Neural cell (in vitro differentiated cells): ENCODE results near the gene LZTS3. TPM values are rescaled to one million over a fixed set of nuclear protein-coding genes. Genes with fewer than 3 reads are reported as not detected.

ENCODE experiments used
- H2AFZ ChIP-seq: fragments of 200-600, 300-800 bp; sonication (generic), shearing (Covaris generic); 2 replicates; pipeline ENCODE4 v1.6.0; 2014; ENCODE audit warnings: low read depth, mild to moderate bottlenecking, antibody characterized with exemption, low read length, moderate library complexity
- H3F3A ChIP-seq: fragments of 200-600 bp; shearing (Covaris generic); 2 replicates; pipeline ENCODE4 v1.6.1; 2016; ENCODE audit warnings: mild to moderate bottlenecking, moderate library complexity, mixed read lengths, antibody characterized with exemption, low read length; ENCODE audit not compliant: insufficient read depth, poor library complexity, severe bottlenecking
- H3K27ac ChIP-seq: fragments of 200-600, 300-800 bp; sonication (generic), shearing (Covaris generic); 2 replicates; pipeline ENCODE4 v1.5.1; 2014; ENCODE audit warnings: mild to moderate bottlenecking, low read length, moderate library complexity
- H3K27me3 ChIP-seq: fragments of 300-800, 200-600 bp; sonication (generic), shearing (Covaris generic); 2 replicates; pipeline ENCODE4 v1.6.0; 2014; ENCODE audit warnings: mild to moderate bottlenecking, low read depth, low read length, moderate library complexity; ENCODE audit not compliant: insufficient read depth
- H3K36me3 ChIP-seq: fragments of 300-800, 200-600 bp; sonication (generic), shearing (Covaris generic); 2 replicates; pipeline ENCODE4 v1.5.1; 2014; ENCODE audit warnings: mild to moderate bottlenecking, antibody characterized with exemption, low read length, moderate library complexity; ENCODE audit not compliant: insufficient read depth
- H3K4me2 ChIP-seq: fragments of 300-800, 200-600 bp; sonication (generic), shearing (Covaris generic); 2 replicates; pipeline ENCODE4 v1.6.0; 2014; ENCODE audit warnings: mild to moderate bottlenecking, low read length
- H3K4me3 ChIP-seq: fragments of 300-800, 200-600 bp; sonication (generic), shearing (Covaris generic); 2 replicates; pipeline ENCODE4 v1.5.1; 2014; ENCODE audit warnings: mild to moderate bottlenecking, low read length, moderate library complexity
- H3K79me2 ChIP-seq: fragments of 200-600 bp; shearing (Covaris generic); replicated peaks from 2 replicates; pipeline ENCODE4 v1.6.0; 2014; ENCODE audit warnings: mild to moderate bottlenecking, low read length, moderate library complexity; ENCODE audit not compliant: insufficient read depth
- H3K9ac ChIP-seq: fragments of 300-800, 200-600 bp; sonication (generic), shearing (Covaris generic); 2 replicates; pipeline ENCODE4 v1.6.1; 2016; ENCODE audit warnings: mild to moderate bottlenecking, low read length, mixed read lengths
- H3K9me2 ChIP-seq: fragments of 200-600 bp; shearing (Covaris generic); 2 replicates; pipeline ENCODE4 v1.6.1; 2016; ENCODE audit warnings: mild to moderate bottlenecking, low read length, mixed read lengths; ENCODE audit not compliant: insufficient read depth
- H3K9me3 ChIP-seq: fragments of 200-600, 300-800 bp; sonication (generic), shearing (Covaris generic); 2 replicates; pipeline ENCODE4 v1.6.1; 2016; ENCODE audit warnings: mild to moderate bottlenecking, mixed run types, low read length, moderate library complexity, mixed read lengths
- H4K20me1 ChIP-seq: fragments of 200-600 bp; shearing (Covaris generic); 2 replicates; pipeline ENCODE4 v1.6.1; 2016; ENCODE audit warnings: mild to moderate bottlenecking, mixed run types; ENCODE audit not compliant: insufficient read depth
- EP300 ChIP-seq: fragments of 450-650 bp; conservative IDR thresholded peaks from 2 replicates; pipeline ENCODE4 v1.6.1; 2014; ENCODE audit warnings: antibody characterized with exemption, mild to moderate bottlenecking, moderate library complexity; ENCODE audit not compliant: poor library complexity, severe bottlenecking
- EZH2 ChIP-seq: fragments of 200-600, 300-800 bp; shearing (Covaris generic), sonication (generic); IDR thresholded peaks from 2 replicates; pipeline ENCODE4 v1.6.1; 2014; ENCODE audit warnings: antibody characterized with exemption, low read length, borderline replicate concordance, mild to moderate bottlenecking; ENCODE audit not compliant: insufficient read depth, poor library complexity, severe bottlenecking
- MXI1 ChIP-seq: fragments of 450-650 bp; conservative IDR thresholded peaks from 2 replicates; pipeline ENCODE4 v1.6.1; 2014; ENCODE audit warnings: antibody characterized with exemption, mild to moderate bottlenecking; ENCODE audit not compliant: poor library complexity, severe bottlenecking
- POLR2AphosphoS5 ChIP-seq: IDR thresholded peaks from 2 replicates; pipeline ENCODE4 v1.6.1; 2012
- RAD21 ChIP-seq: fragments of 450-650 bp; conservative IDR thresholded peaks from 2 replicates; pipeline ENCODE4 v1.6.1; 2014; ENCODE audit warnings: antibody characterized with exemption, mild to moderate bottlenecking, moderate library complexity
- REST ChIP-seq: IDR thresholded peaks from 2 replicates; pipeline ENCODE4 v1.6.1; 2012; ENCODE audit warnings: borderline replicate concordance
- SMC3 ChIP-seq: fragments of 450-650 bp; conservative IDR thresholded peaks from 2 replicates; pipeline ENCODE4 v1.6.1; 2014; ENCODE audit warnings: antibody characterized with exemption, mild to moderate bottlenecking, moderate library complexity; ENCODE audit not compliant: poor library complexity
- TAF1 ChIP-seq: IDR thresholded peaks from 2 replicates; pipeline ENCODE4 v1.6.1; 2012; ENCODE audit warnings: low read depth
- polyA plus RNA-seq: library from polyadenylated mRNA; depleted of rRNA; stranded (reverse); fragments of >200 nt; gene quantifications from 2 replicates; pipeline ENCODE4 v1.2.3, GENCODE V29; 2014
- TF ChIP-seq, protein P1 (sequence below): fragments of 450-650 bp; IDR thresholded peaks from 2 replicates; pipeline ENCODE4 v1.5.1; 2014; ENCODE audit warnings: antibody characterized with exemption, mild to moderate bottlenecking, moderate library complexity; ENCODE audit not compliant: poor library complexity, severe bottlenecking

The LZTS3 gene
- polyA plus RNA-seq, 1 donor from 2014 or later = 33.8 TPM

DNA sequence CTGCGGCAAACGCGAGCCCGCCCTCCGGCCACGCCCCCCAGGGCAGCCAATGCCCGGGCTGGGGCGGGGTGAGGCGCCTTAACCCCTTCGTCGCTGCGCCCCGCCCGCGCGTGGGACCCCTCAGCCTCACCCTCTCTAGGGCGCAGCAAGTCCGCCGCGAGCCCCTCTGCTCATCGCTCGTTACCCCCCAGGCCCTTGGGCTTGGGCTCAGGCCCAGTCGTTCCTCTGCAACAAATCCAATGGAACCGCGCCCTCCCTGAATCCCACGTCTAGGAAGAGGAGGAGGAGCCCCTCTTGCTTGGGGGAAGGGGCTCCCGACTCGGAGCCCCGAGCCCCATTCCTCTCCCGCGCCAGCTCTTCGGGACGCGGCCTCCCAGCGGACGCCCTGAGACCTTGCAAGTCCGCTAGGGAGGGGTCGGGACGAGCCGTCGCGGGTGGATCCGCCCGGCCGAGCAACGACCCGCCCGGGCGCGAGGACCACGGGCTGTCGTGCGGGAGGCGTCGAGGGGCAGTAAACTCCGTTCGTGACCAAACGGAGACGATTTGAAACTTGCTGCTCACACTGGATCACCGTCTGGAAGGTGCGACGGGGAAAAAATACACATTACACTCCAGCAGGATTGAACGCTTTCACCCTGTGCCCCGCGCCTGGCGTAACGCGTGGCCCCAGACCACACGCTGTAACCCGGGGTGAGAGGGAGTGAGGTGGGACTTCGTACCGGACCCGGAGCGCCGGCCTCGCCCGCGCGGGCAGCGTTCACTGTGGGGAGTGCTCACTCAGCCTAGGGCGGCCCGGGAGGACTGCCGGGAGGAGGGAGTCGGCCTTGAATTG is 477 bp upstream of the LZTS3 start:
- H3K27me3 ChIP-seq = no peaks in the 10 kb centered on the region
- peak overlapping the region; percentile 36 for H3K4me2 ChIP-seq
- peaks cover 5% of the 10 kb centered on the region for H3K79me2 ChIP-seq
- H3K9me3 ChIP-seq = no peaks in the 10 kb centered on the region
- H2AFZ ChIP-seq = peak overlapping the region; percentile 63
- peak overlapping the region; percentile 71 for H3K27ac ChIP-seq
- H3K4me3 ChIP-seq = peak overlapping the region; percentile 84
- TF ChIP-seq SMC3 (peak; percentile 10), EZH2 (no peak), RAD21 (no peak), MXI1 (peak; percentile 51), REST (peak; percentile 41), POLR2AphosphoS5 (peak; percentile 45), TAF1 (peak; percentile 6), EP300 (no peak)
- TF ChIP-seq, protein P1, sequence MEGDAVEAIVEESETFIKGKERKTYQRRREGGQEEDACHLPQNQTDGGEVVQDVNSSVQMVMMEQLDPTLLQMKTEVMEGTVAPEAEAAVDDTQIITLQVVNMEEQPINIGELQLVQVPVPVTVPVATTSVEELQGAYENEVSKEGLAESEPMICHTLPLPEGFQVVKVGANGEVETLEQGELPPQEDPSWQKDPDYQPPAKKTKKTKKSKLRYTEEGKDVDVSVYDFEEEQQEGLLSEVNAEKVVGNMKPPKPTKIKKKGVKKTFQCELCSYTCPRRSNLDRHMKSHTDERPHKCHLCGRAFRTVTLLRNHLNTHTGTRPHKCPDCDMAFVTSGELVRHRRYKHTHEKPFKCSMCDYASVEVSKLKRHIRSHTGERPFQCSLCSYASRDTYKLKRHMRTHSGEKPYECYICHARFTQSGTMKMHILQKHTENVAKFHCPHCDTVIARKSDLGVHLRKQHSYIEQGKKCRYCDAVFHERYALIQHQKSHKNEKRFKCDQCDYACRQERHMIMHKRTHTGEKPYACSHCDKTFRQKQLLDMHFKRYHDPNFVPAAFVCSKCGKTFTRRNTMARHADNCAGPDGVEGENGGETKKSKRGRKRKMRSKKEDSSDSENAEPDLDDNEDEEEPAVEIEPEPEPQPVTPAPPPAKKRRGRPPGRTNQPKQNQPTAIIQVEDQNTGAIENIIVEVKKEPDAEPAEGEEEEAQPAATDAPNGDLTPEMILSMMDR = peak; percentile 57
- no peaks in the 10 kb centered on the region for H3F3A ChIP-seq
- H4K20me1 ChIP-seq = no peaks in the 10 kb centered on the region
- no peaks in the 10 kb centered on the region for H3K36me3 ChIP-seq
- H3K9ac ChIP-seq = peak overlapping the region; percentile 94
- no peaks in the 10 kb centered on the region for H3K9me2 ChIP-seq

- Histone ChIP-seq H3K79me2 (peaks cover 5% of the 10 kb centered on the region), H3F3A (no peaks in the 10 kb centered on the region), H3K27me3 (no peaks in the 10 kb centered on the region), H4K20me1 (no peaks in the 10 kb centered on the region), H3K27ac (peak overlapping the region; percentile 87), H3K9ac (peak overlapping the region; percentile 94), H3K9me2 (no peaks in the 10 kb centered on the region), H2AFZ (peak overlapping the region; percentile 25), H3K4me2 (peak overlapping the region; percentile 98), H3K36me3 (no peaks in the 10 kb centered on the region), H3K4me3 (peak overlapping the region; percentile 84), H3K9me3 (no peaks in the 10 kb centered on the region)
- TF ChIP-seq EP300 (no peak), MXI1 (no peak), REST (no peak), RAD21 (no peak), EZH2 (no peak), SMC3 (no peak), POLR2AphosphoS5 (no peak), TAF1 (no peak)
- TF ChIP-seq, protein P1 = no peak
Measured at GRCh38 chr20:3172126-3172932, 1.0 kb downstream of the LZTS3 start.
